ENCODE data around the gene ST3GAL2. TPM values are rescaled to one million over a fixed set of nuclear protein-coding genes. Genes with fewer than 3 reads are reported as not detected.

Gene ST3GAL2
- total and polyA plus RNA-seq, 2 experiments from 2014 or later, result 46.1 to 115 TPM

DNA sequence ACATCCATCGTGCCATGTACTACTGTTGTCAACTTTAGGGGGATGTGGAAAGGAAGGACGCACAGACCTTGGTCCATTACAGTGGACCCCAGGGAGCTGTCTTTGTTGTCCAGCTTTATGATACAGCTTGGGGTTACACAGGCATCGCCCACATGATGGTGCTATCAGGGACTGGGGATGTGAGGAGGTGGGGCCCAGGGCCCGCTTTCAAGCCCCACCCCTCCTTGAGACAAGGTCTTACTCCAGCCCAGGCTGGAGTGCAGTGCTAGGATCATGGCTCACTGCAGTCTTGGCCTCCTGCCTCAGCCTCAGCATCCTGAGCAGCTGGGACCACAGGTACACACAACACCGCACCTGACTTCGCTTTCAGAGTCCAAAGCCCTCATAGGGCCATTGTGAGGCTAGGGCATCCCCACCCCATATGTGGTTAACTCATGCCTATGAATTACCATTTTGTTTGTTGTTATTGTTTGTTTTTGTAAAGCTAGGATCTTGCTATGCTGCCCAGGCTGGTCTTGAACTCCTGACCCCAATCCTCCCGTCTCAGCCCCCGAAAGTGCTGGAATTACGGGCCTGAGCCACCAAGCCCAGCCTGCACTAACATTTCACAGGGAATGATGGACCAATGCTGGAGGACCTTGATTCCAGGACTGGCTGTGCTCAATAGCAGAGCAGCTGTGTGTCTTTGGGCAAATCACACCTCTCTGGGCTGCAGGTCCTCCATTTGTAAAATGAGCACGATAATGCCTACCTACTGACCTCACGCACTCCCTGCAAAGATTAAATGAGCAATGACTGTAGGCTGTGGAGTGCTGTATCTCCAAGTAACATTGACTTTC lies 17.2 kb downstream of the ST3GAL2 start:
- DNase-seq (ENCODE audit: low read depth in 1 of 2, low spot score in 1 of 2), result no peak
- TF ChIP-seq, protein P1, sequence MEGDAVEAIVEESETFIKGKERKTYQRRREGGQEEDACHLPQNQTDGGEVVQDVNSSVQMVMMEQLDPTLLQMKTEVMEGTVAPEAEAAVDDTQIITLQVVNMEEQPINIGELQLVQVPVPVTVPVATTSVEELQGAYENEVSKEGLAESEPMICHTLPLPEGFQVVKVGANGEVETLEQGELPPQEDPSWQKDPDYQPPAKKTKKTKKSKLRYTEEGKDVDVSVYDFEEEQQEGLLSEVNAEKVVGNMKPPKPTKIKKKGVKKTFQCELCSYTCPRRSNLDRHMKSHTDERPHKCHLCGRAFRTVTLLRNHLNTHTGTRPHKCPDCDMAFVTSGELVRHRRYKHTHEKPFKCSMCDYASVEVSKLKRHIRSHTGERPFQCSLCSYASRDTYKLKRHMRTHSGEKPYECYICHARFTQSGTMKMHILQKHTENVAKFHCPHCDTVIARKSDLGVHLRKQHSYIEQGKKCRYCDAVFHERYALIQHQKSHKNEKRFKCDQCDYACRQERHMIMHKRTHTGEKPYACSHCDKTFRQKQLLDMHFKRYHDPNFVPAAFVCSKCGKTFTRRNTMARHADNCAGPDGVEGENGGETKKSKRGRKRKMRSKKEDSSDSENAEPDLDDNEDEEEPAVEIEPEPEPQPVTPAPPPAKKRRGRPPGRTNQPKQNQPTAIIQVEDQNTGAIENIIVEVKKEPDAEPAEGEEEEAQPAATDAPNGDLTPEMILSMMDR (IDR thresholded peaks at IDR 0.05; ENCODE audit: low read depth, low read length), result no peak
- H3K27me3 ChIP-seq, result no peaks in the 10 kb centered on the region

GRCh38 chr16:70421014-70421413 lies 17.9 kb downstream of the ST3GAL2 start:
- H3K9me3 ChIP-seq (ENCODE audit: low read depth), result no peaks in the 10 kb centered on the region
- peaks cover 67% of the 10 kb centered on the region for H3K4me1 ChIP-seq (ENCODE audit: low read depth)
- TF ChIP-seq, protein P1 (IDR thresholded peaks at IDR 0.05; ENCODE audit: low read depth, low read length), result no peak
- no peaks in the 10 kb centered on the region for H3K27me3 ChIP-seq
- H3K4me3 ChIP-seq, result no peak overlapping the region
- no peaks in the 10 kb centered on the region for H3K36me3 ChIP-seq
- no peak for DNase-seq (ENCODE audit: low read depth in 1 of 2, low spot score in 1 of 2)
- peak overlapping the region; percentile 67 for H3K27ac ChIP-seq

More for the DNA sequence above, 17.2 kb downstream of the ST3GAL2 start:
- Histone ChIP-seq H3K4me3 (no peak overlapping the region), H3K4me1 (ENCODE audit: low read depth) (peaks cover 65% of the 10 kb centered on the region), H3K36me3 (no peaks in the 10 kb centered on the region), H3K27ac (peak overlapping the region; percentile 67), H3K9me3 (ENCODE audit: low read depth) (no peaks in the 10 kb centered on the region)

- no peak overlapping the region for H3K4me3 ChIP-seq
- H3K36me3 ChIP-seq, result no peaks in the 10 kb centered on the region
- no peaks in the 10 kb centered on the region for H3K27me3 ChIP-seq
- H3K4me1 ChIP-seq (ENCODE audit: low read depth), result peaks cover 69% of the 10 kb centered on the region
- H3K9me3 ChIP-seq (ENCODE audit: low read depth), result no peaks in the 10 kb centered on the region
- H3K27ac ChIP-seq, result peak overlapping the region; percentile 77
- DNase-seq (ENCODE audit: low read depth in 1 of 2, low spot score in 1 of 2), result no peak
- TF ChIP-seq, protein P1 (IDR thresholded peaks at IDR 0.05; ENCODE audit: low read depth, low read length), result no peak
Measured at GRCh38 chr16:70419384-70420327, 19.2 kb downstream of the ST3GAL2 start.

DNA sequence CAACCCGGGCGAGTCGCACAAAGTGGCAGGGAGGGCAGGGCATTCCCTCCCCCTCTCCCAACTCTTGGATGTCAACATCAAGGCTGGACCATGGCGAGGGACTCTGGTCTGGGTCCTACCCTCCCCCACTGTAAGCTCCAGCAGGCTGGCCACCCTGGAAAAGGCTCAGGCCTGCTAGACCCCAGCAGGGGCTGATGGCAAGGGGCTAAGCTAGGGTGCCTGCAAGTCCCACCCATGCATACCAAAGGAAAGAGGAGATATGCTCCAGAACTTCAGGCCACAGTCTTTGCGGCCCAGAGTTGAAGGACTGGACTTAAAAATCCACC lies 19.9 kb downstream of the ST3GAL2 start:
- H3K4me3 ChIP-seq, result no peak overlapping the region
- TF ChIP-seq, protein P1 (IDR thresholded peaks at IDR 0.05; ENCODE audit: low read depth, low read length), result no peak
- H3K9me3 ChIP-seq (ENCODE audit: low read depth), result no peaks in the 10 kb centered on the region
- no peaks in the 10 kb centered on the region for H3K36me3 ChIP-seq
- DNase-seq (ENCODE audit: low read depth in 1 of 2, low spot score in 1 of 2), result no peak
- H3K27ac ChIP-seq, result peak overlapping the region; percentile 77
- H3K27me3 ChIP-seq, result no peaks in the 10 kb centered on the region
- peaks cover 69% of the 10 kb centered on the region for H3K4me1 ChIP-seq (ENCODE audit: low read depth)

DNA sequence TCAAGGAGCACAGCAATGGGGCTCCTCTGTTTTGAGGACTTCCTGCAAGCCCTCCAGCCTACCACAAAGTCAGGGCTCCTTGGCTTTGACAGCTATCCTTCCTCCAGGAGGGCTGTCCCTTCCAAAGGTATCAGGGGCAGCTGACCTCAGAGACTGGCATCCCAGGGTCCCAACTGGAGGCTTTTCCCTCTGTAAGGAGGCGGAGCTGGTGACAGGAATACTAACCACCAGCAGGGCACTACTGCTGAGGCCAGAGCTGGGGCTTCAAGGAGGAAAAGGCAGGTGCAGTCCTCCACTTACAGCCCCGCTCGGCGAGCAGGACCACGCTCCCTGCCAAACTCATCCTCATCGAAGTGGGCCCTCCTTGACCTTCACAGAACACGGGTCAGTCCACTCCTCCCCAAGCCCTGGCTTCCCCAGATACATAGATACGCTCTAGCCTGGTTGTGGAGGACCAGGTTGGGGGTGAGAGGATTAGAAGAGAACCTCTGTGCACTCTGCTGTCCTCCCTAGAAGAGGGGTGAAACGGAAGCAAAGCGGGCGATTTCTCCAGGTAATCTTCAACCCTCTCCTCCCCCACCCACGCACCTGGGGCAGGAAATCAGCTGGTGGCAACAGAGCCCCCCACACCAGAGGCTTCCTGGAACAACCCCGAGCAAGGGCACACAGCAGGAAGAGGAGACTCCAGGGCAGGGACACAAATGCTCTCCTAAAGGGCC lies 20.5 kb downstream of the ST3GAL2 start:
- Histone ChIP-seq H3K9me3 (ENCODE audit: low read depth) (no peaks in the 10 kb centered on the region), H3K4me3 (no peak overlapping the region), H3K36me3 (no peaks in the 10 kb centered on the region), H3K27me3 (no peaks in the 10 kb centered on the region), H3K27ac (peak overlapping the region; percentile 77), H3K4me1 (ENCODE audit: low read depth) (peaks cover 69% of the 10 kb centered on the region)
- peak in 1 of 2 donors; percentile 45 for DNase-seq (ENCODE audit: low read depth in 1 of 2, low spot score in 1 of 2)
- TF ChIP-seq, protein P1 (IDR thresholded peaks at IDR 0.05; ENCODE audit: low read depth, low read length), result no peak
